ENCODE results near the gene HCFC1R1.

The HCFC1R1 gene

DNA sequence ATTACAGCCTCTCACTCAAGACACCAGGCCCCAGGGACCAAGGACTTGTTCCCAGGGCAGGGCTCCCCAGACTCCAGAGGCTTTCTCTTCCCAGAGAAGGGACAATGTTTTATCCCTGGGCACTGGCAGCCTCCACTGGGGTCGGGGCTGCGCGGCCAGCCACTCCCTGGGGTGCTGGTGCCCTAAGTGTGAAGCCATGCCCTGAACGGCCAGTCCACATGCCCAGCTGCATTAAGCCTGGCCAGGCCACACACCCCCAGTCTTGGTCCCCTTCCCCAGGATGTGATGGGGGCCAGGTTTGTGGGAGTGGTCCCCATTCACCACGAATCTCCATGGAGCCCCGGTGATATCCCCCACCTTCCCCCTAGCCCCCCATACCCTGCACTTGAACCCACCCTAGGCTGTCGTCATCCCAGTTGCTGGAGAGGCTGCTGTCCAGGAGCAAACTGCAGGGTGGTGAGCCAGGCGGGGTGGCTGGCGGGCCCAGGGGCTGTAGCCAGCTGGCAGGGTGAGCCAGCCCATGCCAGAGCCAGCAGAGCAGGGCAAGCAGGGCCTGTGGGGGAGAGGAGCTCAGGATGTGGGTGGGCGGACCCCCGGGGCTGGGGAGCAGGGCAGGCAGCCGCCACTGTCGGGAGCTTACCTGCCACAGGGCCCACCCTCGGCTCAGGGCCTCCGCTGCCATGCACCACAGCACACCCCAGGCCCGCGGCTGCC, 50.0 kb downstream of the HCFC1R1 start:
- DNase-seq: no peak

DNA sequence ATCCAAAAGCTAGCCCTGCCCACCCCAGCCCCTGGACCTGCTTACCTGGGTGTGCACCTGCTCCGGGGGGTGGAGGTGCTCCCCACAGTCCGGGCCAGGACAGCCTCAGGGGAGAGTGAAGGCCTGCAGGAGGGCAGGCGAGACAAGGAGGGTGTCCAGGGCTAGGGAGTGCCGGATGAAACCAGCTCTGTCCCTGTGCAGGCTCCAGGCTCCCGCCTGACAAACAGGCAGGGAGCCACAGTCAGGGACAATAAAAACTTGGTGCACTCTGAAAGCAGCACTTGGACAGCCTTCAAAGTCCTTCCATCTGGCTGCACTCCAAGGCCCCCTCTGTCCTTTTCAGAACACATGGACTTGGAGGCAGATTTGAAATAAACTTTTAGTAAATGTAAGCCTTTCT, 50.6 kb downstream of the HCFC1R1 start:
- no peak for DNase-seq
